Stimulated activated CD8-positive, alpha-beta memory T cell treated with anti-CD3 and anti-CD28 coated beads, Interleukin-15, amount 100 ng/mL, for 48 hours (primary cell): ENCODE measurements around the gene SEC61B.
"Not testable (repeated sequence)": the region's sequence is repeated elsewhere in the genome, so short reads cannot be mapped to it uniquely, and the experiment has no call there.

ENCODE experiments used
- DNase-seq, 2 donors: peaks; one replicate each; pipeline ENCODE4 v3.0.0-alpha.2; 2020; ENCODE audit warnings: low read depth in 2 of 2

Gene SEC61B

GRCh38 chr9:99235926-99236634 is 14.0 kb downstream of the SEC61B start:
- DNase-seq, result no peak

- no peak for DNase-seq
Observed at GRCh38 chr9:99237356-99237755, 15.3 kb downstream of the SEC61B start.

- DNase-seq, result not testable (repeated sequence)
Observed at GRCh38 chr9:99237849-99238248, 15.8 kb downstream of the SEC61B start.

GRCh38 chr9:99238331-99238730 is 16.2 kb downstream of the SEC61B start:
- DNase-seq, result no peak

- no peak for DNase-seq
Observed at GRCh38 chr9:99239341-99240060, 17.4 kb downstream of the SEC61B start.

- DNase-seq, result no peak
Observed at GRCh38 chr9:99241106-99241505, 19.0 kb downstream of the SEC61B start.

GRCh38 chr9:99244344-99245260 is 22.5 kb downstream of the SEC61B start:
- DNase-seq, result no peak

GRCh38 chr9:99249619-99250018 is 27.5 kb downstream of the SEC61B start:
- DNase-seq, result no peak

- DNase-seq, result no peak
Observed at GRCh38 chr9:99251157-99251556, 29.1 kb downstream of the SEC61B start.

- DNase-seq, result peak in 1 of 2 donors; percentile 37
Observed at GRCh38 chr9:99253134-99253533, 31.1 kb downstream of the SEC61B start.

GRCh38 chr9:99253772-99254431 is 31.8 kb downstream of the SEC61B start:
- DNase-seq, result peak; percentile 89 to 90

- DNase-seq, result no peak
Observed at GRCh38 chr9:99255651-99256050, 33.6 kb downstream of the SEC61B start.

- no peak for DNase-seq
Observed at GRCh38 chr9:99257723-99258389, 35.8 kb downstream of the SEC61B start.

- DNase-seq, result no peak
Observed at GRCh38 chr9:99259231-99259918, 37.3 kb downstream of the SEC61B start.

GRCh38 chr9:99261923-99262322 is 39.8 kb downstream of the SEC61B start:
- no peak for DNase-seq

- no peak for DNase-seq
Observed at GRCh38 chr9:99262949-99263418, 40.9 kb downstream of the SEC61B start.

GRCh38 chr9:99264070-99264680 is 42.1 kb downstream of the SEC61B start:
- no peak for DNase-seq

- no peak for DNase-seq
Observed at GRCh38 chr9:99265691-99266090, 43.6 kb downstream of the SEC61B start.

GRCh38 chr9:99266255-99267023 is 44.4 kb downstream of the SEC61B start:
- peak; percentile 53 to 62 for DNase-seq
